Type B pancreatic cell (in vitro differentiated cells): Measurements from ENCODE around the gene TTC33. TPM values are rescaled to one million over a fixed set of nuclear protein-coding genes. Genes with fewer than 3 reads are reported as not detected.

Source experiments
- DNase-seq: peaks from one replicate; pipeline ENCODE4 v3.0.0; 2021; ENCODE audit warnings: mixed read lengths; ENCODE audit not compliant: unreplicated experiment; ENCODE audit errors: extremely low spot score
- H3K27ac Mint-ChIP-seq: 2 replicates; pipeline ENCODE4 v1.8.0; 2021; ENCODE audit warnings: mild to moderate bottlenecking, mixed read lengths
- H3K27me3 Mint-ChIP-seq: 2 replicates; pipeline ENCODE4 v1.8.0; 2021; ENCODE audit warnings: mixed read lengths
- H3K36me3 Mint-ChIP-seq: 2 replicates; pipeline ENCODE4 v1.8.0; 2021; ENCODE audit warnings: mixed read lengths
- H3K4me1 Mint-ChIP-seq: one replicate; pipeline ENCODE4 v1.8.0; 2021; ENCODE audit warnings: mixed read lengths; ENCODE audit not compliant: unreplicated experiment
- H3K4me3 Mint-ChIP-seq: 2 replicates; pipeline ENCODE4 v1.8.0; 2021; ENCODE audit warnings: mild to moderate bottlenecking, mixed read lengths
- H3K9me3 Mint-ChIP-seq: 2 replicates; pipeline ENCODE4 v1.8.0; 2021; ENCODE audit warnings: mixed read lengths
- total RNA-seq: library from RNA; stranded (reverse); gene quantifications from 2 replicates; pipeline ENCODE4 v1.2.1, GENCODE V29; 2021; ENCODE audit warnings: low replicate concordance
- TF ChIP-seq, protein P1 (sequence below): fragments of 200-600 bp; sonication (generic); conservative IDR thresholded peaks from 2 replicates; pipeline ENCODE4 v1.5.0; 2021; ENCODE audit warnings: antibody characterized with exemption, mild to moderate bottlenecking

The TTC33 gene
- total RNA-seq, 1 donor from 2014 or later = 15.8 TPM

GRCh38 chr5:40626801-40627200 lies 129.0 kb downstream of the TTC33 start:
- H3K9me3 Mint-ChIP-seq = no peaks in the 10 kb centered on the region
- H3K36me3 Mint-ChIP-seq = no peaks in the 10 kb centered on the region
- TF ChIP-seq, protein P1, sequence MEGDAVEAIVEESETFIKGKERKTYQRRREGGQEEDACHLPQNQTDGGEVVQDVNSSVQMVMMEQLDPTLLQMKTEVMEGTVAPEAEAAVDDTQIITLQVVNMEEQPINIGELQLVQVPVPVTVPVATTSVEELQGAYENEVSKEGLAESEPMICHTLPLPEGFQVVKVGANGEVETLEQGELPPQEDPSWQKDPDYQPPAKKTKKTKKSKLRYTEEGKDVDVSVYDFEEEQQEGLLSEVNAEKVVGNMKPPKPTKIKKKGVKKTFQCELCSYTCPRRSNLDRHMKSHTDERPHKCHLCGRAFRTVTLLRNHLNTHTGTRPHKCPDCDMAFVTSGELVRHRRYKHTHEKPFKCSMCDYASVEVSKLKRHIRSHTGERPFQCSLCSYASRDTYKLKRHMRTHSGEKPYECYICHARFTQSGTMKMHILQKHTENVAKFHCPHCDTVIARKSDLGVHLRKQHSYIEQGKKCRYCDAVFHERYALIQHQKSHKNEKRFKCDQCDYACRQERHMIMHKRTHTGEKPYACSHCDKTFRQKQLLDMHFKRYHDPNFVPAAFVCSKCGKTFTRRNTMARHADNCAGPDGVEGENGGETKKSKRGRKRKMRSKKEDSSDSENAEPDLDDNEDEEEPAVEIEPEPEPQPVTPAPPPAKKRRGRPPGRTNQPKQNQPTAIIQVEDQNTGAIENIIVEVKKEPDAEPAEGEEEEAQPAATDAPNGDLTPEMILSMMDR = no peak
- H3K4me3 Mint-ChIP-seq = no peak overlapping the region
- DNase-seq = no peak
- H3K27ac Mint-ChIP-seq = no peak overlapping the region
- H3K4me1 Mint-ChIP-seq = no peaks in the 10 kb centered on the region
- H3K27me3 Mint-ChIP-seq = no peaks in the 10 kb centered on the region

- no peak overlapping the region for H3K27ac Mint-ChIP-seq
- TF ChIP-seq, protein P1 = no peak
- H3K27me3 Mint-ChIP-seq = no peaks in the 10 kb centered on the region
- no peaks in the 10 kb centered on the region for H3K9me3 Mint-ChIP-seq
- peaks cover 12% of the 10 kb centered on the region for H3K4me1 Mint-ChIP-seq
- no peaks in the 10 kb centered on the region for H3K36me3 Mint-ChIP-seq
- no peak overlapping the region for H3K4me3 Mint-ChIP-seq
- DNase-seq = no peak
Measured at GRCh38 chr5:40623480-40624420, 132.0 kb downstream of the TTC33 start.

DNA sequence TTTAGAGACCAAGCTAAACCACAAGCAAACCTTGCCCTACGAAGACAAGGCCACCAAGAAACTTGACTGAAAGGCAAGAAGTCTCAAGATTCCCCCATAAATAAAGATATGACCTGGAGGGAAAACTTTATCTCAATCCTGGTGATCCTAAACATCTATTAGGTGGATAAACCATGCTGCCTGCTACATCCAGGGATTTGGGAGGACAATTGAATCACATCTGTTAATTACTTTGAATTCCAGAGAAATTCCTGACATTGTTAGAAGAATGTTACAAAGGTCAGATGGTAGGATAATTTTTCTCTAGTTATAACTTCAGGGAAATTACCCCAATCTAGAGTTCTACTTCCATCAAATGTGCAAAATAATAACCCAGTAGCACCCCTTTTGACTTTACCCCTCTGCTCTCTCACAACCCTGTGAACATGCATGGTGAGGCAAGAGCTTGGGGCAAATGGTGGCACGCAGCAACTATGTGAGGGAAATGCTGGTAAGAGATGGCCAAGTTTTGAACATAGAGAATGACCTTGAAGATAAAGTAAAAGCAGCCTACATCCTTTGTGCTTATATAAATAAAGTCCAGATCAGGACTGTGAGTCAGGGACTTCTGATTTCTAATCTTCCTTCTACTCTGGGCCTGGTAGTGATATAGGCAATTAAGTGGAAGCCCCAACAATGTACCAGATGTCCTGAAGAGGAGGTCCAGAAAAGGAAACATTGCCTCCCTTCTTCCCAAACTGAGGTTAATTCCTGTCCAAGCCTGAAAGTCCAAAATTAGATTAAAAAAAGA lies 133.1 kb downstream of the TTC33 start:
- Mint-ChIP-seq H3K4me3 (no peak overlapping the region), H3K4me1 (peaks cover 12% of the 10 kb centered on the region), H3K27me3 (no peaks in the 10 kb centered on the region), H3K9me3 (no peaks in the 10 kb centered on the region), H3K36me3 (no peaks in the 10 kb centered on the region), H3K27ac (no peak overlapping the region)
- DNase-seq = no peak
- TF ChIP-seq, protein P1 = no peak

- H3K27me3 Mint-ChIP-seq = no peaks in the 10 kb centered on the region
- no peak overlapping the region for H3K27ac Mint-ChIP-seq
- no peak for DNase-seq
- no peaks in the 10 kb centered on the region for H3K9me3 Mint-ChIP-seq
- H3K4me1 Mint-ChIP-seq = peaks cover 12% of the 10 kb centered on the region
- no peaks in the 10 kb centered on the region for H3K36me3 Mint-ChIP-seq
- H3K4me3 Mint-ChIP-seq = no peak overlapping the region
- TF ChIP-seq, protein P1 = no peak
Measured at GRCh38 chr5:40619421-40619820, 136.3 kb downstream of the TTC33 start.

DNA sequence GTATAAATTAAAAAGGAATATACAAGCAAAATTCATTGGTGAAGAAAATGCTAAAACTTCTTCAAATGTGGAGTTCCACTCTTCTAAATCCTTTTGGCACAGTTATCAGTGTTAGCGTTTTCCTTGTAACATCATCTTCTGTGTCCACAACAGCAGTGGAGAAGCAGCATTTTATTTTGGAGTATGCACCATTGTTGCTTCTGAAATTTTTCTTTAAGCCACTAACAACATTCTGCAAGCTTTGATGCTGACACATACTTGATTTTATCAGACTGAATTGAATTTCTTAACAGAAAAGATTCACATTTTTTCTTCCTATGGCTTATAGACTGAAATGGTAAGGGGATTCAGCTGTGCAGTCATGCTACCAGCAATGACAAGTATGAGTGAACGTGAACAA lies 136.8 kb downstream of the TTC33 start:
- TF ChIP-seq, protein P1 = no peak
- H3K27me3 Mint-ChIP-seq = no peaks in the 10 kb centered on the region
- no peak for DNase-seq
- H3K9me3 Mint-ChIP-seq = no peaks in the 10 kb centered on the region
- no peak overlapping the region for H3K27ac Mint-ChIP-seq
- no peaks in the 10 kb centered on the region for H3K36me3 Mint-ChIP-seq
- no peak overlapping the region for H3K4me3 Mint-ChIP-seq
- peaks cover 12% of the 10 kb centered on the region for H3K4me1 Mint-ChIP-seq
